ENCODE measurements around the gene CXCR2.

CXCR2 gene

DNA sequence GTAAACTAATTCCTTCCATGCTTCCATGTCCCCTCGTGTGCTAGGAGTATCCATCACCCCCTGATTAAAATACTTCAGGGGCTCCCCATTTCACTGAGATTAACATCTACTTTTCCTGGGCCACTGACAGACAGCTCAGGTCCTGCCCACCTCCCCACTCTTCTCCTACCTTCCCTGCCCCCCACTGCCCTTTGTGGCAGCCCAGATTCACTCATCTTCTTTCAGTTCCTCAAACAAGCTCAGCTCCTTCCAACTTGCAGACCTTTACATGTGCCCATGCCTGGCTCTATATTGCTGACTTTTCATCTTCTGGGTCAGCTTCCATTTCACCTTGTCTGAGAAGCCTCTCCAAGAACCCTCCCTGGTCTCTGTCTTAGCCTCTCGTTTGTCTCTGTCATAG, 44.8 kb upstream of the CXCR2 start:
- Histone ChIP-seq H3F3A (ENCODE audit: control insufficient read depth, insufficient read depth) (no peaks in the 10 kb centered on the region), H3K36me3 (ENCODE audit: control insufficient read depth, low read length) (no peaks in the 10 kb centered on the region), H3K9me3 (ENCODE audit: control insufficient read depth, insufficient read depth, low read length) (no peaks in the 10 kb centered on the region), H3K79me2 (ENCODE audit: control insufficient read depth, low read length) (no peaks in the 10 kb centered on the region), H4K20me1 (ENCODE audit: control insufficient read depth, insufficient read depth, low read depth, low read length) (no peaks in the 10 kb centered on the region), H3K4me1 (ENCODE audit: control insufficient read depth, low read length) (peaks cover 12% of the 10 kb centered on the region), H3K27me3 (ENCODE audit: control insufficient read depth, low read length) (no peaks in the 10 kb centered on the region), H3K4me3 (ENCODE audit: low read length) (no peak overlapping the region), H3K9me2 (replicated peaks; ENCODE audit: control insufficient read depth, low read length) (no peaks in the 10 kb centered on the region), H3K27ac (ENCODE audit: low read depth, low read length) (no peak overlapping the region), H3K4me2 (ENCODE audit: low read length) (no peak overlapping the region)
- TF ChIP-seq CTCF (IDR thresholded peaks at IDR 0.05; ENCODE audit: low read depth, low read length, poor library complexity, severe bottlenecking) (no peak), EZH2phosphoT487 (IDR thresholded peaks at IDR 0.05; ENCODE audit: borderline replicate concordance, low read length) (no peak)

DNA sequence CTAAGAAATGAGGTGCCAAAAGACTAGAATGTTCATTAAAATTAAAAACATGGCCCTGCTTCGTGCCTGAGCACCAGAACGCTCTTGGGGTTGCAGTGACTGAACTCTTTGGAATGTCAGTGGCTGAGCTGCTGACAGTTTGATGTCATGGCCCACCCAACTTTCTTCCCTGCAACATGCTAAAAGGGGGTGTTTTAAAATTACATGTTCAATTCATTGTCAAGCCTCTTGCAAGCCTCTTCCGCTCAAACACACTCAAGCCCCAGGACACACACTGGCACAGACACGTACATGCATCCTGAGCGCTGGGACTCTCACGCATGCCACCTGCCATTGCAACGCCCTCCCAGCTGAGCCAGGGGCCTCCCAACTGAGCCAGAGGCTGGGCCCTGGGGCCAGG, 44.1 kb upstream of the CXCR2 start:
- peaks cover 5% of the 10 kb centered on the region for H3K9me3 ChIP-seq (ENCODE audit: control insufficient read depth, insufficient read depth, low read length)
- no peaks in the 10 kb centered on the region for H3F3A ChIP-seq (ENCODE audit: control insufficient read depth, insufficient read depth)
- H3K9me2 ChIP-seq (replicated peaks; ENCODE audit: control insufficient read depth, low read length), result no peaks in the 10 kb centered on the region
- no peak overlapping the region for H3K27ac ChIP-seq (ENCODE audit: low read depth, low read length)
- H3K4me3 ChIP-seq (ENCODE audit: low read length), result no peak overlapping the region
- no peaks in the 10 kb centered on the region for H3K79me2 ChIP-seq (ENCODE audit: control insufficient read depth, low read length)
- TF ChIP-seq CTCF (IDR thresholded peaks at IDR 0.05; ENCODE audit: low read depth, low read length, poor library complexity, severe bottlenecking) (no peak), EZH2phosphoT487 (IDR thresholded peaks at IDR 0.05; ENCODE audit: borderline replicate concordance, low read length) (no peak)
- no peaks in the 10 kb centered on the region for H4K20me1 ChIP-seq (ENCODE audit: control insufficient read depth, insufficient read depth, low read depth, low read length)
- H3K27me3 ChIP-seq (ENCODE audit: control insufficient read depth, low read length), result peaks cover 4% of the 10 kb centered on the region; the same call in 1 of the 2 replicates
- H3K4me1 ChIP-seq (ENCODE audit: control insufficient read depth, low read length), result peaks cover 12% of the 10 kb centered on the region
- H3K4me2 ChIP-seq (ENCODE audit: low read length), result no peak overlapping the region
- no peaks in the 10 kb centered on the region for H3K36me3 ChIP-seq (ENCODE audit: control insufficient read depth, low read length)

DNA sequence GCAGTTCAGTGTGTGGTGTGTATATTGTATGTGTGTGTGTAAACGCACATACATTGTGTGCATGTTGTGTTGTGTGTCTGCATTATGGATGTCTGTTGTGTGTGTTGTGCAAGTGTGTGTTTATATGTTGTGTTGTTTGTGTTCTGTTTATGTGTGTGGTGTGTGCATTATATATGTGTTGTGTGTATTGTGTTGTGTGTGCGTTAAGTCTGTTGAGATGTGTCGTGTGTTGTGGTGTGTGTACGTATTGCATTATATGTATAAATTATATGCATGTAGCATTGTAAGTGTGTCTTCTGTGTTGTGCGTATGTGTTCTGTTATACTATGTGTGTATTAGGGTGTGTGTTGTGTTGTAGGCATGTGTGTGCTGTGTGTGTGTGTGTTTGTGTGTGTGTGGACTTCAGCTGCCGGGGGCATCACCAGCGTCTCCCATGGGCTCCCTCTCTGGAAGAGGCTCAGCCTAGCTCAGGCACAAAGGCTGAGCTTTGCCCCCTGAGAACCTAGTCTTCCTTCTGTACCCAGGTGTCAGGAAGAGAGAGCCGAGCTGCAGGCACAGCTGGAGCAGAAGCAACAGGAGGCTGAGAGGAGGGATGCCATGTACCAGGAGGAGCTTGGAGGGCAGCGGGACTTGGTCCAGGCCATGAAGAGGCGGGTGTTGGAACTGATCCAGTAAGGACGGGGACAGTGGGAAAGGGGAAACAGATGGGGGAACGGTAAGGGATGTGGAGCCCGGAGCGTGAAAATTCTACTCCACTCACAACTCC, 43.1 kb upstream of the CXCR2 start:
- no peaks in the 10 kb centered on the region for H4K20me1 ChIP-seq (ENCODE audit: control insufficient read depth, insufficient read depth, low read depth, low read length)
- no peak overlapping the region for H3K4me2 ChIP-seq (ENCODE audit: low read length)
- H3K4me3 ChIP-seq (ENCODE audit: low read length), result no peak overlapping the region
- H3F3A ChIP-seq (ENCODE audit: control insufficient read depth, insufficient read depth), result no peaks in the 10 kb centered on the region
- peaks cover 12% of the 10 kb centered on the region for H3K4me1 ChIP-seq (ENCODE audit: control insufficient read depth, low read length)
- H3K9me2 ChIP-seq (replicated peaks; ENCODE audit: control insufficient read depth, low read length), result no peaks in the 10 kb centered on the region
- H3K27me3 ChIP-seq (ENCODE audit: control insufficient read depth, low read length), result peaks cover 4% of the 10 kb centered on the region; the same call in 1 of the 2 replicates
- peaks cover 5% of the 10 kb centered on the region for H3K9me3 ChIP-seq (ENCODE audit: control insufficient read depth, insufficient read depth, low read length)
- H3K27ac ChIP-seq (ENCODE audit: low read depth, low read length), result no peak overlapping the region
- no peak for TF ChIP-seq CTCF (IDR thresholded peaks at IDR 0.05; ENCODE audit: low read depth, low read length, poor library complexity, severe bottlenecking)
- TF ChIP-seq EZH2phosphoT487 (IDR thresholded peaks at IDR 0.05; ENCODE audit: borderline replicate concordance, low read length), result no peak
- H3K79me2 ChIP-seq (ENCODE audit: control insufficient read depth, low read length), result no peaks in the 10 kb centered on the region
- no peaks in the 10 kb centered on the region for H3K36me3 ChIP-seq (ENCODE audit: control insufficient read depth, low read length)
